Panc1 (cell line): ENCODE measurements around the gene ERN2. TPM values are rescaled to one million over a fixed set of nuclear protein-coding genes. Genes with fewer than 3 reads are reported as not detected.

ENCODE experiments used
- ATAC-seq: fragments of 200-7000 bp; cut with Tn5 transposase; 2 replicates; pipeline ENCODE4 v1.9.1; 2020; ENCODE audit warnings: mild to moderate bottlenecking, moderate library complexity
- BruUV-seq: library from RNA; stranded (reverse); fragments of 400-500 nt; replicated peaks from 2 replicates; lab custom pipeline; 2021; lab: Mats Ljungman, UMichigan
- CTCF ChIA-PET: fragments of 300-600 bp; sonication (Branson Sonifier 250); formaldehyde crosslinking; loops from one replicate; lab custom pipeline; 2022; ENCODE audit warnings: antibody characterized with exemption; lab: Charles Lee
- POLR2A ChIA-PET: fragments of 300-600 bp; sonication (Branson Sonifier 250); formaldehyde crosslinking; loops from one replicate; lab custom pipeline; 2022; ENCODE audit warnings: antibody characterized with exemption; lab: Charles Lee
- DNase-seq: peaks from one replicate; pipeline ENCODE4 v3.0.0-alpha.2; 2010; ENCODE audit warnings: low read depth, low spot score
- H3K27ac ChIP-seq: 2 replicates; pipeline ENCODE4 v1.5.1; 2011; ENCODE audit warnings: mild to moderate bottlenecking, low read length, inconsistent platforms
- H3K27me3 ChIP-seq: fragments of 200-500 bp; sonication (Bioruptor generic); 2 replicates; pipeline ENCODE4 v1.6.0; 2014; ENCODE audit warnings: low read length, inconsistent platforms; ENCODE audit not compliant: control insufficient read depth, insufficient read depth
- H3K36me3 ChIP-seq: fragments of 200-500 bp; sonication (Bioruptor generic); 2 replicates; pipeline ENCODE4 v1.5.1; 2014; ENCODE audit warnings: inconsistent platforms, mild to moderate bottlenecking, low read length, moderate library complexity; ENCODE audit not compliant: control insufficient read depth, insufficient read depth
- H3K4me1 ChIP-seq: 2 replicates; pipeline ENCODE4 v1.5.1; 2011; ENCODE audit warnings: inconsistent platforms, mild to moderate bottlenecking, low read length, moderate library complexity; ENCODE audit not compliant: control insufficient read depth, insufficient read depth
- H3K4me3 ChIP-seq, 2 experiments: 2 replicates each; pipeline ENCODE4 v1.5.1; 2011 to 2012; ENCODE audit warnings: low read depth in 2 of 2, low read length in 2 of 2, mild to moderate bottlenecking in 2 of 2, inconsistent platforms in 1 of 2, moderate library complexity in 1 of 2
- H3K9me3 ChIP-seq: fragments of 200-500 bp; sonication (Bioruptor generic); 2 replicates; pipeline ENCODE4 v1.5.1; 2014; ENCODE audit warnings: low read depth, mild to moderate bottlenecking, inconsistent platforms, low read length, moderate library complexity; ENCODE audit not compliant: control insufficient read depth, insufficient read depth
- CTCF ChIP-seq: fragments of 450-650 bp; IDR thresholded peaks from 2 replicates; pipeline ENCODE4 v1.5.1; 2017; ENCODE audit warnings: mild to moderate bottlenecking
- POLR2AphosphoS5 ChIP-seq: IDR thresholded peaks from 2 replicates; pipeline ENCODE4 v1.6.1; 2012; ENCODE audit warnings: mild to moderate bottlenecking, low read depth, low read length, moderate library complexity
- SIN3A ChIP-seq: IDR thresholded peaks from 2 replicates; pipeline ENCODE4 v1.6.1; 2012; ENCODE audit warnings: low read depth, mild to moderate bottlenecking, low read length, moderate library complexity, borderline replicate concordance; ENCODE audit not compliant: insufficient read depth
- TCF7L2 ChIP-seq: IDR thresholded peaks from 2 replicates; pipeline ENCODE4 v1.6.1; 2011; ENCODE audit warnings: mild to moderate bottlenecking, low read depth, low read length, inconsistent platforms
- in situ Hi-C: cut with HindIII; loops from 2 replicates; pipeline ENCODE4 v1.10.0; 2016; ENCODE audit warnings: low sequenced_read_pairs, low pct_unique_long_range_greater_than_20kb
- intact Hi-C: fragments of 100-400 bp; cut with micrococcal nuclease; formaldehyde crosslinking; loops from one replicate; pipeline ENCODE4 v1.10.0; 2022; ENCODE audit not compliant: unreplicated experiment
- total RNA-seq: library from RNA; stranded (reverse); gene quantifications from one replicate; pipeline ENCODE4 v1.2.1, GENCODE V29; 2021; ENCODE audit not compliant: unreplicated experiment
- TF ChIP-seq, protein P1 (sequence below), 2 experiments: IDR thresholded peaks; 2 replicates each; pipeline ENCODE4 v1.6.1; 2011 to 2012; ENCODE audit warnings: low read depth in 2 of 2, control low read depth in 1 of 2, low read length in 1 of 2, mild to moderate bottlenecking in 1 of 2, moderate library complexity in 1 of 2; ENCODE audit not compliant: insufficient read depth in 1 of 2

ERN2 gene
- total RNA-seq, 1 experiment from 2014 or later, result not detected

DNA sequence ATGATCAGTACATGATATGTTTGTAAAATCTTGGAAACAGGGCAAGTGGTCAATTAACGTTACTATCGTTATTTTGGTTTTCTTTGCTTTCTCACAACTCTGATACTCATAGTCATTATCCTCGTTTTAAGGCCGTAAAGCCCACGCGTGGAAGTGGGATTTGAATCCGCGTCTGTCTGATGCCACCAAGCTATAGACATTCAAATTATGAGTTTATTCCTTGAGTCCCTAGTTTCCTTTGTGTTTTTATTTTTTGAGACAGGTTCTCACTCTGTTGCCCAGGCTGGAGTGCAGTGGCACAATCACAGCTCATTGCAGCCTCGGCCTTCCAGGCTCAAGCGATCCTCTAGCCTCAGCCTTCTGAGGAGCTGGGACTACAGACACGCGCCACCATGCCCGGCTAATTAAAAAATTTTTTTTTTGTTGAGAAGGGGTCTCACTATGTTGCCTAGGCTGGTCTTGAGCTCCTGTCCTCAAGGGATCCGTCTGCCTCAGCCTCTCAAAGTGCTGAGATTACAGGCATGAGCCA lies 70.7 kb downstream of the ERN2 start:
- no peaks in the 10 kb centered on the region for H3K9me3 ChIP-seq
- CTCF ChIA-PET, result no interaction called here
- in situ Hi-C loops (no loop called here), intact Hi-C loops (no loop called here)
- peak overlapping the region; percentile 97 for H3K27ac ChIP-seq
- H3K27me3 ChIP-seq, result no peaks in the 10 kb centered on the region
- DNase-seq (no peak), ATAC-seq (no peak)
- H3K36me3 ChIP-seq, result peaks cover 9% of the 10 kb centered on the region
- POLR2A ChIA-PET, result no interaction called here
- TF ChIP-seq CTCF (no peak), TCF7L2 (no peak), SIN3A (no peak), POLR2AphosphoS5 (no peak)
- TF ChIP-seq, protein P1, sequence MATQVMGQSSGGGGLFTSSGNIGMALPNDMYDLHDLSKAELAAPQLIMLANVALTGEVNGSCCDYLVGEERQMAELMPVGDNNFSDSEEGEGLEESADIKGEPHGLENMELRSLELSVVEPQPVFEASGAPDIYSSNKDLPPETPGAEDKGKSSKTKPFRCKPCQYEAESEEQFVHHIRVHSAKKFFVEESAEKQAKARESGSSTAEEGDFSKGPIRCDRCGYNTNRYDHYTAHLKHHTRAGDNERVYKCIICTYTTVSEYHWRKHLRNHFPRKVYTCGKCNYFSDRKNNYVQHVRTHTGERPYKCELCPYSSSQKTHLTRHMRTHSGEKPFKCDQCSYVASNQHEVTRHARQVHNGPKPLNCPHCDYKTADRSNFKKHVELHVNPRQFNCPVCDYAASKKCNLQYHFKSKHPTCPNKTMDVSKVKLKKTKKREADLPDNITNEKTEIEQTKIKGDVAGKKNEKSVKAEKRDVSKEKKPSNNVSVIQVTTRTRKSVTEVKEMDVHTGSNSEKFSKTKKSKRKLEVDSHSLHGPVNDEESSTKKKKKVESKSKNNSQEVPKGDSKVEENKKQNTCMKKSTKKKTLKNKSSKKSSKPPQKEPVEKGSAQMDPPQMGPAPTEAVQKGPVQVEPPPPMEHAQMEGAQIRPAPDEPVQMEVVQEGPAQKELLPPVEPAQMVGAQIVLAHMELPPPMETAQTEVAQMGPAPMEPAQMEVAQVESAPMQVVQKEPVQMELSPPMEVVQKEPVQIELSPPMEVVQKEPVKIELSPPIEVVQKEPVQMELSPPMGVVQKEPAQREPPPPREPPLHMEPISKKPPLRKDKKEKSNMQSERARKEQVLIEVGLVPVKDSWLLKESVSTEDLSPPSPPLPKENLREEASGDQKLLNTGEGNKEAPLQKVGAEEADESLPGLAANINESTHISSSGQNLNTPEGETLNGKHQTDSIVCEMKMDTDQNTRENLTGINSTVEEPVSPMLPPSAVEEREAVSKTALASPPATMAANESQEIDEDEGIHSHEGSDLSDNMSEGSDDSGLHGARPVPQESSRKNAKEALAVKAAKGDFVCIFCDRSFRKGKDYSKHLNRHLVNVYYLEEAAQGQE (IDR thresholded peaks at IDR 0.05; ENCODE audit: insufficient read depth in 1 of 2, low read depth in 2 of 2, low read length in 1 of 2), result no peak
- H3K4me1 ChIP-seq, result 0 out of 2 replicates have a peak, but pooled peaks cover 3% of the 10 kb centered on the region
- BruUV-seq, result no TSS peak
- H3K4me3 ChIP-seq, result peak overlapping the region; percentile 96 to 98

DNA sequence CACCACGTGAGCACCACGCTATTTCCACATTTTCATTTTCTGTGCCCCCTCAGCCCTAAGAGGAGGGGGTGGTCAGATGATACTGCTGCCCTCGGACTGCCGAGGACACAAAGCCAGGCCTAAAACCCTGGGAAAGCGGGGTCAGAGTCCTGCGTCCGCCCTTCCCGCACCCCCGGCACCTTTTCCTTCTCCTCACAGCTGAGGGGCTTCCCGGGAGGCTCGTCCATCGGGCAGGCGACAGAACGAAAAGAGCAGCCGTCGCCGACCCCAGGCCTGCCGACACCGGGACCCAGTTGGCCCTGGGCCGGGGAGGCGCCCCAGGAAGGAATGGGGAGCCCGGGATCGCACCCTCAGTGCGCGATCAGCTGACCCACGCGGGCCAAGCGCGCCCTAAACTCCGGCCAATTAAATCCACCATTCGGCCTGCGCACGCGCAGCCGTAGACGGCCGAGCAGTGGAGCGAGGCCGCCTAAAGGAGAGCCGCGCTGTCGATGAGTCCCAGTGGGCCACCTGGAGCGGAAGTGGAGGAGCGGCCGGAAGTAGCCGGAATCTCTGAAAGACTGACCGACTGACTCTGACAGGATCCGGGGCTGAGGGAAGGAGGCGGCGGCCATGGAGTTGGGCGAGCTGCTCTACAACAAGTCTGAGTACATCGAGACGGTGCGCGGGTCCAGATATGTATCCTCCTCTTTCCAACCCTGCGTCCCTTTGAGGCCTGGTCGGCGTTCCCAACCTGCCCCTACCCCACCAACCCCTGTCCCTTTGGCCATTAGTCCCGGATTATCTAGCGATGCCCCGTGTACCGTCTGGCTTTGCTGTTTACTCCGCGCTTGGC lies 71.9 kb downstream of the ERN2 start, which contains the start of the genes DCTN5 and PALB2:
Gene DCTN5 (plus strand): TSS at position 536 of the 835 bp plus-strand sequence. CDS start 77 bp downstream, at position 613.
Gene PALB2 (minus strand): TSS at position 380 of the 835 bp plus-strand sequence. CDS start 153 bp downstream, at position 227.
- Histone ChIP-seq H3K27me3 (no peaks in the 10 kb centered on the region), H3K9me3 (no peaks in the 10 kb centered on the region), H3K4me1 (0 out of 2 replicates have a peak, but pooled peaks cover 3% of the 10 kb centered on the region), H3K27ac (peak within 1 kb of the TSS; percentile 97), H3K36me3 (peaks cover 12% of the 10 kb centered on the region), H3K4me3 (peak within 1 kb of the TSS; percentile 96 to 98)
- intact Hi-C loops (no loop called here), in situ Hi-C loops (no loop called here)
- peak; percentile 98 for ATAC-seq
- POLR2A ChIA-PET, result no interaction called here
- BruUV-seq, result no TSS peak
- peak; percentile 77 for DNase-seq
- CTCF ChIA-PET, result no interaction called here
- TF ChIP-seq CTCF (no peak), SIN3A (peak; percentile 80; the same call in 1 of the 2 replicates), TCF7L2 (peak; percentile 66), POLR2AphosphoS5 (peak; percentile 88)
- TF ChIP-seq, protein P1 (IDR thresholded peaks at IDR 0.05; ENCODE audit: insufficient read depth in 1 of 2, low read depth in 2 of 2, low read length in 1 of 2), result peak in 1 of 2 experiments; percentile 40; a peak in 1 of 4 replicates
